ENCODE measurements around the gene BATF3. TPM values are rescaled to one million over a fixed set of nuclear protein-coding genes. Genes with fewer than 3 reads are reported as not detected.
"Not testable (repeated sequence)": the region's sequence is repeated elsewhere in the genome, so short reads cannot be mapped to it uniquely, and the experiment has no call there.

Gene BATF3, protein sequence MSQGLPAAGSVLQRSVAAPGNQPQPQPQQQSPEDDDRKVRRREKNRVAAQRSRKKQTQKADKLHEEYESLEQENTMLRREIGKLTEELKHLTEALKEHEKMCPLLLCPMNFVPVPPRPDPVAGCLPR
- total RNA-seq, result 100 to 1,000 TPM; 146 to 148 TPM

GRCh38 chr1:212699625-212700222 lies at the start of gene BATF3:
TSS of gene BATF3 (minus strand) at chr1:212699840. CDS start at chr1:212699762, 78 bp downstream.
- POLR2A ChIA-PET, result interaction anchor here (1.3 kb wide), 1 partner anchor 16 kb away, joined by 7 read pairs; no protein-coding TSS in a partner anchor

GRCh38 chr1:212746546-212746945 lies 46.9 kb upstream of the BATF3 start:
- POLR2A ChIA-PET, result no interaction called here
- CTCF ChIA-PET, result interaction anchor here (1.3 kb wide), 1 partner anchor 48 kb away, joined by 4 read pairs; the partner anchor contains the start of gene BATF3

More at GRCh38 chr1:212699625-212700222, at the start of gene BATF3:
- CTCF ChIA-PET, result interaction anchor here (0.6 to 3.9 kb wide), 8 partner anchors 9 to 223 kb away, joined by 3 to 28 read pairs (median 4); partner anchors contain the start of gene ATF3

DNA sequence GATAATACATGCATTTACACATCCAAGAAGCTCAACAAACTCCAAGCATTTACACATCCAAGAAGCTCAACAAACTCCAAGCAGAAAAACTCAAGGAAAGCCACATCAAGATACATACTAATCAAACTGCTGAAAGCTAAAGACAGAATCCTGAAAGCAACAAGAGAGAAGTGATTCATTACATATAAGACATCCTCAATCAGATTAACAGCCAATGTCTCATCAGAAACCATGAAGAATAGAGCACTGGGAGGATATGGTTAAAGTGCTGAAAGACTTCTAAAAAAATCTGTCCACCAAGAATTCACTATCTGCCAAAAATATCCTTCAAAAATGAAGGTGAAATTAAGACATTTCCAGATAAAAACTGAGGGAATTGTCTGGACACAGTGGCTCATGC lies 45.7 kb upstream of the BATF3 start:
- ChIA-PET POLR2A (interaction anchor here (1.5 kb wide), 1 partner anchor 61 kb away, joined by 4 read pairs; no protein-coding TSS in a partner anchor), CTCF (interaction anchor here (1.0 to 1.2 kb wide), 2 partner anchors 80 to 268 kb away, joined by 3 read pairs; no protein-coding TSS in a partner anchor)

DNA sequence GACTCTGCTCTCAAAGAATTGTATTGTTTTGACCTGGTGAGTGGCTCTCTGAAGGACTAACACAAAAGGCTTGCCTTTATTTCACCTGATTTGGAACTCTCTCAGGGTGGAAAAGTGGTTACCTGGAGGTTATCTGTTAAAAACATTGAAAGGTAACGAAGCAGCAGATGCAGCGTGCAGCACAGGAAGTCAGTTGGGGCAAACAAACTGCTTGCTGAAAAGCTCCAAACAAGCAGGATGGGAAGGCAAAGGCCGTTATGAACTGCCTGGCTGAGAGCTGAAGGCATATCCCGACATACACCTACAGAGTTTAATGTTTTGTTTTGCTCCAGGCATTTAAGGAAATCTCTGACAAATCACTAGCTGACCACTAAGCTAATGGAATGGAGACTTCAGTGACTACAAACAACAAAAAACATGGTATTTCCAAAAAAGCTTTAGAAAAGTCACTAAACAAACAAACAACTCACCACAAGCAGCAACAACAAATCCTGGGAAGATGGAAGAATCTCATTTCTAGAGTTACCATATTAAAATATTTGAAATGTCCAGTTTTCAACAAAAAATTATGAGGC lies 44.3 kb upstream of the BATF3 start:
- CTCF ChIA-PET, result no interaction called here

DNA sequence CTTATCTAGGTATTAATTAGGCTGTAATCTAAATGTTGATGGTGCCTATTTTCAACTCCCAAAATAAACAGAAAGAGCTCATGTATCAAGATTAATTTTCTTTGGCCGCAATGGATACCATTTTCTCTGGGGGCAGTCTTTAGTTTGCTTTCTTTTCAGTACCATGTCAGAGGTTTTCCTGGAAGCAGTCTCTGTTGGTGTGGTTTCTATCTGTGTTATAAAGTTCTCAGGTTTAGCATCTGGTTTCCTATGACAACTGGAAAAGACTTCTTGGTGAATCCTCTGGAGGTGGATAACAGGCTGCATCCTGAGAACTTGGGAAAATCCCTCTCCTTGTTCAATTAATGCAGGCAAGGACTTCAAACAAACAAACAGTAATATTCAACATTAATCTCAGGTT lies 38.7 kb upstream of the BATF3 start:
- CTCF ChIA-PET, result interaction anchor here (1.5 to 3.0 kb wide), 3 partner anchors 10 to 73 kb away, joined by 4 to 11 read pairs (median 7); no protein-coding TSS in a partner anchor
- POLR2A ChIA-PET, result no interaction called here

More for the DNA sequence above, 44.3 kb upstream of the BATF3 start:
- POLR2A ChIA-PET, result no interaction called here

DNA sequence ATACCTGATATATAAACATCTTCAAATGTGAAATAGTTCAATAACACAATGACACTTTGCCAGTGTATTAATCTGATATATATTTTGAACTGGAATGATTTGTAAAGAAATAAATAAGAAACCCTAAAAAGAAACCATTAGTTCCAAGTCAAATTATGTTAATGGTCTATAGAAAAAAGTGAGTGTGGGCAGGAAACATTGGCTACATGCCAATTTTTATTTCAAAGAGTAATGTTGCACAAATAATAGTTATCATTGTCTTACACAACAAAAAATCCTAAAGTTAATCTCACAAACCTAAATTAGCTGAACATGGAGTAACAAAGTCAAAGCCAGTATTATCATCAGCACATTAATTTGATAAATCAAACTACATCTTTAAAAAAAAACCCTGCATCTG lies 37.9 kb upstream of the BATF3 start:
- ChIA-PET POLR2A (no interaction called here), CTCF (interaction anchor here (0.8 to 3.0 kb wide), 4 partner anchors 10 to 73 kb away, joined by 3 to 11 read pairs (median 6); no protein-coding TSS in a partner anchor)

DNA sequence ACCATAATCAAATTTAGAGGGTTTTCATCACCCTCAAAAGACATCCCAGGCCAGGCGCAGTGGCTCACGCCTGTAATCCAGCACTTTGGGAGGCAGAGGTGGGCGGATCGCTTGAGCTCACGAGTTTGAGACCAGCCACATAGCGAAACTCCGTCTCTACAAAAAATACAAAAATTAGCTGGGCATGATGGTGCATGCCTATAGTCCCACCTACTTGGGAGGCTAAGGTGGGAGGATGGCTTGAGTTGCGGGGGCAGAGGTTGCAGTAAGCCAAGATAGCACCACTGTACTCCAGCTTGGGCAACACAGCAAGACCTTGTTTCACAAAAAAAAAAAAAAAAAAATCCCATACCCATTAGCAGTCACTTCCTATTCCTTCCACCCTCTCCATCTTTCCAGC lies 33.5 kb upstream of the BATF3 start:
- CTCF ChIA-PET, result no interaction called here
- POLR2A ChIA-PET, result no interaction called here

DNA sequence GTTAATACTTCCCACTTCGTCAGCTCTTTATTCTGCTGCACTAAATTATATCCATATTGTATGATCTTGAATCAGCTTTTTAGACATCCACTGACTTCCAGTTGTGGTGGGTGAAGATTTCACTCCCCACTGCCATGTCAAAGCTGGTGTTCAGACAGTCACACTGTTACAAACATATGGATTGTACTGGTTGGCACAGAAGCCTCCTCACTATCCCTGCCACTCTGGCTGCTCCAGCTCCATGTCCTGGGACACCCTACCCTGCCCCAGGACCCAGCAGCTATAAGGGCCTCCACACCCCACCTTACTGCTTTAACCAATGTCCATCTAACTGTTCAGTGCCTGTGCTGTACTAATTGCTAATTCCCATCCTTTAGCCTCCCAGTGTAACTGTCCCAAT lies 32.0 kb upstream of the BATF3 start:
- ChIA-PET CTCF (interaction anchor here (0.7 to 1.4 kb wide), 6 partner anchors 8 to 254 kb away, joined by 3 to 7 read pairs (median 3); no protein-coding TSS in a partner anchor), POLR2A (interaction anchor here (0.7 kb wide), 1 partner anchor 67 kb away, joined by 6 read pairs; no protein-coding TSS in a partner anchor)

GRCh38 chr1:212728606-212729005 lies 29.0 kb upstream of the BATF3 start:
- CTCF ChIA-PET, result interaction anchor here (1.7 to 1.8 kb wide), 2 partner anchors 9 to 11 kb away, joined by 4 to 7 read pairs; no protein-coding TSS in a partner anchor

DNA sequence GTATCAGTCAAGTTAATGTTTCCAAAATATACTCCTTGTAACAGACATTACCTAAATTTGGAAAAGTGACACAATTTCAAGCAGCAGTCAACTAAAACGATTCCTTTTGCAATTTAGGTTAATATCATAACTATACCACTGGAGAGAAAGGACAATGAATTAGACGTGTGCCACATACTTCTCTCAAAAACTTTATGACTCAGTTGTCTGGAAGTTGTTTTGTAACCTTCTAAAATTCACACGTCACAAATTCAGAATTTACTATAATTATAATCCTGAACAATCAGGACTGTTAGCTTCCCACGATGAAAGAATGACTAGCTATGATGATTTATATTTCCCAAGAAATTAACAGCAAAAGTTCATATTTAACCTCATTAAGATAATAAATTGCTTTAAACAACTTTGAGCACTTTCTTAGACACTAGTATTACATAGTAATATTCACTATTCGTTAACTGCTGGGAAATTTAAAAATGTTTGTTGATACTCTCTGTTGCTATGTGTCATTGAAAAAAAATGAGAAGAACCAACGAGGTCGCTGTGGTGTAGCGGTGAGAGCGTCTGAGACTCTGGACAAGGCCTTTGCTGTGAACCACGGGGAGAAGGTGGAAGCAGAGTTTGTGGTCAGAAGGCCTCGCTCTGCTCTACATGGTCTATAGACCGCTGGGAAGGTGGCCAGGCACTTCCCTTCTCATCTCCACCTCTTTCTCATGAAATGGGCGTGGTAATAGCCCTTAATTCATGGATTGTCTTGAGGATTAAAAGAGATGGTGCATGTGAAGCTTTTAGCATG lies 27.9 kb upstream of the BATF3 start:
- ChIA-PET CTCF (interaction anchor here (0.6 to 1.7 kb wide), 3 partner anchors 10 to 34 kb away, joined by 3 to 7 read pairs (median 3); no protein-coding TSS in a partner anchor), POLR2A (interaction anchor here (1.1 kb wide), 2 partner anchors 27 to 119 kb away, joined by 3 read pairs; partner anchors contain the start of gene ATF3)

More at GRCh38 chr1:212728606-212729005, 29.0 kb upstream of the BATF3 start:
- POLR2A ChIA-PET, result interaction anchor here (1.1 kb wide), 1 partner anchor 120 kb away, joined by 3 read pairs; the partner anchor contains the start of gene ATF3

- POLR2A ChIA-PET, CTCF ChIA-PET: not testable (repeated sequence)
Observed at GRCh38 chr1:212724679-212725078, 25.0 kb upstream of the BATF3 start.

DNA sequence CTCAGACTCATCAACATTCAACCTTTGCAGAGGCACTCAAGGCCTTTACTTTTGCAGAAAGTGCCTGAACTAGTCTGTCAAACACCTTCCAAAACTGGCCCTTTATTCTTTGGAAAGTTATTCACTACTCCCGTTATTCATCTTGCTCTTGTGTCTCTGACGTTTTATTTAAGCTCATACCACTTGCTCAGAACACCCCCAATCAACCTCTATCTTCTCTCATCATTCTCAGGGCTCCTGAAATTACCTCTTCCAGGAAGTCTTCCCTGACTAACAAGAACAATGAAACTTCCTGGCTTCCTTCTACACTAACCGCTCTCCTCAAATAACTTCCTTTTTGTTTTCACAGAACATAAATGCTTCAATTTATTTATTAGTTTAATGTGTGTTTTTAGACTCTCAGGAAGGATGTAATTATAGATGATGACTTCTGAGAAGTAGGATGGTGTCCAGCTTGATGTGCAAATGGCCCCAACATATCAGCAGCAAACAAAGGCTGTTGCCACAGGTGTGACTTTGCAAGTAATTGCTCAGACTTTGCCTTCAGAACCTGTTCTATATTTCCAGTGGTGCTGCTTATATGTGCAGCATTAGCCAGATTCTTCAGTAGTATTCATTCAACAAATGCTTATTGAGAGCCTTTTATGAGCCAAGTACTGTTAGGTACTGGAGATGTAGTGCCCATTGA lies 22.8 kb upstream of the BATF3 start:
- POLR2A ChIA-PET, result interaction anchor here (1.2 to 2.1 kb wide), 5 partner anchors 17 to 281 kb away, joined by 3 to 7 read pairs (median 4); no protein-coding TSS in a partner anchor
- CTCF ChIA-PET, result interaction anchor here (0.6 to 2.8 kb wide), 13 partner anchors 9 to 1161 kb away, joined by 3 to 18 read pairs (median 4); partner anchors contain the start of genes NSL1 and TATDN3

- ChIA-PET POLR2A (interaction anchor here (0.9 to 2.1 kb wide), 7 partner anchors 9 to 282 kb away, joined by 3 to 7 read pairs (median 4); no protein-coding TSS in a partner anchor), CTCF (interaction anchor here (0.7 to 2.8 kb wide), 10 partner anchors 17 to 70 kb away, joined by 3 to 18 read pairs (median 4); partner anchors contain the start of genes NSL1 and TATDN3)
Observed at GRCh38 chr1:212721388-212722247, 22.0 kb upstream of the BATF3 start.

- CTCF ChIA-PET, result no interaction called here
- POLR2A ChIA-PET, result no interaction called here
Observed at GRCh38 chr1:212719633-212720032, 20.0 kb upstream of the BATF3 start.

GRCh38 chr1:212718499-212718898 lies 18.9 kb upstream of the BATF3 start:
- CTCF ChIA-PET, result no interaction called here
- POLR2A ChIA-PET, result no interaction called here

GRCh38 chr1:212716161-212716560 lies 16.5 kb upstream of the BATF3 start:
- ChIA-PET POLR2A (interaction anchor here (0.6 kb wide), 1 partner anchor 21 kb away, joined by 4 read pairs; no protein-coding TSS in a partner anchor), CTCF (no interaction called here)

GRCh38 chr1:212713465-212714136 lies 14.0 kb upstream of the BATF3 start:
- ChIA-PET POLR2A (no interaction called here), CTCF (interaction anchor here (1.0 kb wide), 1 partner anchor 9 kb away, joined by 4 read pairs; no protein-coding TSS in a partner anchor)
